Activated naive CD4-positive, alpha-beta T cell (primary cell): Measurements from ENCODE around the gene KIF24.
"Not testable (repeated sequence)": the region's sequence is repeated elsewhere in the genome, so short reads cannot be mapped to it uniquely, and the experiment has no call there.

ENCODE experiments used
- DNase-seq, 4 experiments: peaks; one replicate each; lab custom pipeline; 2025; lab: John Stamatoyannopoulos, UW

Gene KIF24

DNA sequence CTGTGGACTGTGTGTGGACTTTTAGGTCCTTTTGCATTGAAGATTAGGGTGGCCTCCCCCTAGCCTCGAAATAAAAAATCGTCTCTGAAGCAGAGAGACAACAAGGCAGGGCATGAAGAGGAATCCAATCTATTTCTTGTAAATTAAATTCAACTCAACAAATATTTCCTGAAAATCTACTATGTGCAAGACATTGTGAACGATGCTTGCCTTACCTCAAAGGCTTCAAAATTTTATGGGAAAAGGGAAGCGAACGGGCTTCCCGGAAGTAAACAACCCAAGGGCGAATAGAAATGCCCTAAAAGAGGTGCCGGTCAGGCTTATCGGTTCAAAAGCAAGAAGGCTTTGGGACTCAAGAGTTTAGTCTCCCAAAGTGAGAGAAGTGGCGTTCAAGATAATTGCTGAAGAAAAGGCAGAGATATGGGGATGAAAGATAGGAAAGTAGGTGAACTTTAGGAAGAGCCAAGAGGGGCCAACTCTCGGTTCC, 525 bp downstream of the KIF24 start:
- no peak for DNase-seq

DNA sequence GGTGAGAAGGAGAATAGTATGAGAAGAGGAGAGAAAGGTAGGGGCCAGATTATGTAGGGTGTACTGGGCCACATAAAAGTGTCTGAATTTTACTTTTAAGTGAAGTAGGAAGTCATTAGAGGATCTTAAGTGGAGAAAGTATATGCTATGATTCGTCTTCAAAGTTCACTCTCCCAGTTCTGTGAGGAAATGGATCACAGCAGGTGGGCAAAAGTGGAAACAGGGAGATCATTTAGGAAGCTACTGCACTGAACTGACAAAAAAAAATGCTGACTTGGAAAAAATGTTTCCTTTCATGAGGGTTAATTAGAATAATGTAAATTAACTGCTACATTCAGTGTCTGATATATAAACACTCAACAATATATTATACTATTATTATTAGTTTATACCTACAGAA, 2.4 kb downstream of the KIF24 start:
- DNase-seq, result no peak

DNA sequence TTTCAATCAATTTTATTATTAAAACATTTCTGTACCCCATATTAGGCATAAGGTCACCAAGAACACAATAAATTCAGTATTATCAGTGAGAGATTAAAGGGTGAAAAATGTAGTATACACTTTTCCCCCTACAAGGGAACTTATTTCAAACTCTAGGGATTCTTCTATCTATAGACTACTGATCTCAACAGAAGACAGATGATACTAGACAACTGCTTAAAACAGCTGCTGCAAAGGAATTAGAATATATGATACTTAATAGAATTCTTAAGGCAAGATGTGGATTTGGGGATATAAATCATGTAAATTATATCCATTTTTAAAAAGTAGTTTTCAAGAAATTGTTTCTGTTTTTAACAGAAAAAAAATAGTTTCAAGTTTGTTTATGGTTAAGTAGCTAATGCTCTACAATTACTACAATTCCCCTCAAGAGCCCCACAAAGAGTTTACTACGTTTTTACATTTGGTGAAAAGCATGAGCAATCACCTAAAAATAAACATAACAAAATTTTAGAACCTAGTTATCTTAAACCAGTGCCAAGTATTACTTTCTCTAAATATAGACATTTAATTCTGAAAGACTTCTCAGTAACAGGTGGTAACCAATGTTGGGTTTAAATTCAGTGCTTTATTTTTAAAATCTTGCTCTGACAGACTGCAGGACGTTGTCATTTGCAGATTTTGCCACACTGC, 6.0 kb downstream of the KIF24 start:
- no peak for DNase-seq

DNA sequence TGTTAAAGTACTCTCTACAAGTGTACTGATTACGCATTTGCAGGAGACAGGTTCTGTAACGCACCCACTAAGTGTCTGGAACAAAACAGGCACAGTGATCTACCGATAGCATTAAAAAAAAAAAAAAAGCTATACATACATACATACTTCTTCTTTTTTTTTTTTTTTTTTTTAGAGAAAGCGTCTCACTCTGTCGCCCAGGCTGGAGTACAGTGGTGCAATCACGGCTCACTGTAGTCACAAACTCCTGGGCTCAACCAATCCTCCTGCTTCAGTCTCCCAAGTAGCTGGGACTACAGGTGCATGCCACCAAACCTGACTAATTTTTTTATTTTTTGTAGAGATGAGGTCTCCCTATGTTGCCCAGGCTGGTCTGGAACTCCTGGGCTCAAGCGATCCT, 7.6 kb downstream of the KIF24 start:
- DNase-seq, result no peak

DNA sequence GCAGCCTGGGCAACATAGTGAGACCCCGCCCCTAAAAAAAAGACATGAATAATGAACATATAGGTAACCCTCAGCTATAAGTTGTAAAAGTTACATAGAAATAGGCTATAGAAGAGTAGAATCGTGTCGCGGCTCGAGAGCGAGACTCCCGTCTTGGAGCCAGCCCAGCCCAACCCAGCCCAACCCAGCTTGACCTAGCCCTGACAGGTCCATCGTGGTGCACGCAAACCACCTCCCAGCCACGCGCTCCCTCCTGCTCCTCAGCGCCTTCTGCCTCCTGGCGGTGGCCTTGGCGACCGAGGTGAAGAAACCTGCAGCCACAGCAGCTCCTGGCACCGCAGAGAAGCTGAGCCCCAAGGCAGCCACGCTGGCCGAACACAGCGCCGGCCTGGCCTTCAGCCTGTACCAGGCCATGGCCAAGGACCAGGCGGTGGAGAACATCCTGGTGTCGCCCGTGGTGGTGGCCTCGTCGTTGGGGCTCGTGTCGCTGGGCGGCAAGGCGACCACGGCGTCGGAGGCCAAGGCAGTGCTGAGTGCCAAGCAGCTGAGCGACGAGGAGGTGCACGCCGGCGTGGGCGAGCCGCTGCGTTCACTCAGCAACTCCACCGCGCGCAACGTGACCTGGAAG, 10.8 kb downstream of the KIF24 start:
- no peak for DNase-seq

DNA sequence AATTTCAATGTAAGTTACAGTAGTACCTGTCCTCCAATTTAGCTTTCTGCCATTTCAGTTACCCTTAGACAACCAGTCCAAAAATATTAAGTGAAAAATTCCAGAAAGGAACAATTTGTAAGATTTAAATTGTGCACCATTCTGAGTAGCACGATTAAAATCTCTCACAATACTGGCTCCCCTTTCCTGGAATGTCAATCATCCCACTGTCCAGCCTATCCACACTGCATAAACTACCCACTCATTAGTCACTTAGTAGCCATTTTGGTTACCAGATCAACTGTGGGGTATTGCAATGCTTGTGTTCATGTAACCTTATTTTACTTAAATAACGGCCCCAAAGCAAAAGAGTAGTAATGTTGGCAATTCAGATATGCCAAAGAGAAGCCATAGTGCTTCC, 11.6 kb downstream of the KIF24 start:
- DNase-seq, result no peak

DNA sequence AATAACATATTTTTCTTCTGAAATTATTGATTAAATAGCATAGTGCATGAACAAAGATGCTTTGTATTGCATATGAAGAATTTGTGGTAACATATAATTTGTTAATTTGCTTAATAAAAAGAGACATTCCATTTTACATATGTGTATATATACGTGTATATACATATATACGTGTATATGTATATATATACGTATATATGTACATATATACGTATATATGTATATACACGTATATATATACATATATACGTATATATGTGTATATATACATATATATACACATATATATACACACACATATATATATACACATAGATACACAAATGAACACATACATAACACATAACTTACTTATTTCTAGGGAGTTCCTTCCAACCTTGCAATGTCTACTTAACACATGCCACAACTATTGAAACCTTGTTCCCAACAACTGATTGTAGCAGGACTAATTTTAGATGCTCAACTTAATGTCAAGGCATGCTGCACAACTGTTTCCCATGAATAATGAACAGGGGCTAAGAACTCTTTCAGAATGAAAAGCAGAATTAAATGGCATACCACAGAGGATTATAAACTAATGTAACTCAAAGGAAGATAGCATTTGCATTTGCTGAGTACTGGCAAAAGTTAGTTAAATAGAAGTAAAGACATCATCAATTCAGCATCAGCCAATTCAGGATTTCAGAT, 17.4 kb downstream of the KIF24 start:
- no peak for DNase-seq

DNA sequence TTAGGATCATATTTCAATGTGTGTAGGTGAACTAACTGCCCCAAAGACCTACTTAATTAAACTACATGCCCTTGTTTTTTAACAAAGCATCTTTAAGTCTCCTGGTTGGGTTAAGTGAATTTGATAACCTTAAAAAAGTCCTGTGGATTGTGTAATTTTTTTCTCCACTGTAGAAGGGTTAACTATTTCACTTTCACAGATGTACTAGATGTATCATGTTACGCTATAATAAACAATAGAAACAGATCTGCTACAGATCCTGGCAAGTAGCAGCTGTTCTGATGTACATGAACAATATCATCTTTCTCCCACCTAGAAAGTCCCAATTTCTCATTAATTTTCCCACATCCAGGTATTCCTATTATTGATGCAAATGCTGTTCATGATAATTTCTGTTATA, 18.9 kb downstream of the KIF24 start:
- no peak for DNase-seq

DNA sequence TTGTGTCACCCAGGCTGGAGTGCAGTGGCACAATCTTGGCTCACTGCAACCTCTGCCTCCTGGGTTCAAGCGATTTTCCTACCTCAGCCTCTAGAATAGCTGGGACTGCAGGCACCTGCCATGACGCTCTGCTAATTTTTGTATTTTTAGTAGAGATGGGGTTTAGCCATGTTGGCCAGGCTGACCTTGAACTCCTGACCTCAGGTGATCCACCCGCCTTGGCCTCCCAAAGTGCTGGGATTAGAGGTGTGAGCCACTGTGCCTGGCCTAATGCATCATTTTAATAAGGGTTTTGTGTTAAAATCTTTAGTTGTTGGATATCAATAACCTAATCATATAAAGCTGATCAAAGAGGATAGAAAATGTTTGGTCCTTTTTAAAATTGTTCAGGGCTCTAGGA, 20.8 kb downstream of the KIF24 start:
- DNase-seq, result not testable (repeated sequence)

DNA sequence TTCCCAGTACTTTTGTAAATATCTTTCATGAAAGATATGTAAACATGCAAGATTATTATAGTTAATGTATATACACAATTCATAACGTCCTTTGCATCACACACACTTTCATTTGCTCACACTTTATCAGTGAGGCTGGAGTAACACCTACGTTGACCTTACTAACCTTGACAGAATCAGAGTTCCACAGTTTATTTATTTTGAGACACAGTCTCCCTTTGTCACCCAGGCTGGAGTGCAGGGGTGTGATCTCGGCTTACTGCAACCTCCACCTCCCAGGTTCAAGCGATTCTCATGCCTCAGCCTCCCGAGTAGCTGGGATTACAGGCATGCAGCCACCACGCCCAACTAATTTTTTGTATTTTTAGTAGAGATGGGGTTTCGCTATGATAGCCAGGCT, 28.0 kb downstream of the KIF24 start:
- DNase-seq, result not testable (repeated sequence)

DNA sequence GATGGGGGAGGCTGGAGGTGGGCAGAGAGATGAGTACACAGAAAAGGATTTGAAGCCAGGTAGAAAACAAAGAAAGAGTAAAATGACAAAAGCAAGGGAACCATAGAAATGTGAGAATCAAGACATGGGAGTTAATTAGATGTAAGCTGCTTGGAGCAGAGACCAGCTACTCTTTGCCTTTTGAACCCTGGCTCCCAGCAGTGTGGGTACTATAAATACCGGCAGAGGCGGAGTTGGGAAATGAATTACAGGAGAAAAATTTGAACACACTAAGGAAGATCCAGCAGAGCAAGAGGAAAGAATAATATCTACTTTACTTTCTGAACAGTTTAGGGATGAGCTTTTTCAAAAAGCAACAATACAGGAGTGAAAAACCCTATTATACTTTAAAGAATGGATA, 36.5 kb downstream of the KIF24 start:
- no peak for DNase-seq

DNA sequence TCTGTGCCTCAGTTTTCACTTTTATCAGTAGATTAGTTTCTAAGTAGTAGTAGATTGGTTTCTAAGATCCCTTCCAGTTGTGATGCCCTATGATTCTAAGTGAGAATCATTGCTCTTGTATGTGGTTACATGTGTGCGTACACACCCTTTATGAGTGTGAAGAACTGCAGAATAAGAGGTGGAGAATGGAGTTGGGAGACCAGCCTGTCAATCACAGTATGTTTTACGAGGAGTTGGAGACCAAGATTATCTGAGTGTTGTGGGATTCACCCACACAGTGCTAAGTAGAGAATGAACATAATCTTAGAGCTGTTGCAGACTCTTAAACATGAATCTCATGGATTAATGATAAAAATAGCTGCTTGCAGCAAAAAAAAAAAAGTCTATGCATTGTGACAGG, 37.6 kb downstream of the KIF24 start:
- DNase-seq, result no peak

DNA sequence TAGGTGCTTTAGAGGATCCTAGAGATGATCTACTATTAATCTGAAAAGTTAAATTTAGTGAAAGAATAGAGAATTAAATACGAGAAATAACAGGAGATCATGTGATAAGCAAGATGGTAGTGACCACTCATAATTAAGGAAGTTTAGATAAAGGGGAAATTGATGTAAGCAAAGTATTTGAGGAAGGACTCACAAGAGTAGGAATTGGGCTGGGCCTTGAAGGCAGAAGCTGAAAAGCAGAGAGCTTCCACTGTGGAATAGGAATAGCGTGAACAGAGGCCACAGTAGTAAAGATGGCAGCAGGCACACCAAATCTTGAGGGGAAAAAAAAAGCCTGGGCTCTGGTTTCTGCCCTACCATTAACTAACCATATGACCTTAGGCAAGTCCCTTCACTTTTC, 38.0 kb downstream of the KIF24 start:
- DNase-seq, result no peak

DNA sequence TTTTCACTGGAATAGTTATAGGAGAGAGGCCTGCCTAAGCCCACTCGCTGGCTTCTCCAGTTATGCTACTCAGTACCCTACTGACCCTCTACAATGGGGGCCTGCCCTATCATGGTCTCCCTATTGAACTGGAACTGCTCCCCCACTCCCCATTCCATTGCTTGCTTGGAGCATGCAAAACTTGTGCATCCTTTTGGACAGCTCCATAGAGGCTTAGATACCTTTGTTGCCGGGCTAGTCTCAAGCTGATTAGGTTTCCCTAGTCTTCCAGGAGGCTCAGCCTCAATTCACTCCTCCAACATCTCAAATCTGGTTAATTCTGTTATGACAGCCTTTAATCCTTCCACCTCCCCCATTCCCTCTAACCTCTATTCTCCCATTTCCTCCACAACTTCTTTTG, 39.9 kb downstream of the KIF24 start:
- no peak for DNase-seq

DNA sequence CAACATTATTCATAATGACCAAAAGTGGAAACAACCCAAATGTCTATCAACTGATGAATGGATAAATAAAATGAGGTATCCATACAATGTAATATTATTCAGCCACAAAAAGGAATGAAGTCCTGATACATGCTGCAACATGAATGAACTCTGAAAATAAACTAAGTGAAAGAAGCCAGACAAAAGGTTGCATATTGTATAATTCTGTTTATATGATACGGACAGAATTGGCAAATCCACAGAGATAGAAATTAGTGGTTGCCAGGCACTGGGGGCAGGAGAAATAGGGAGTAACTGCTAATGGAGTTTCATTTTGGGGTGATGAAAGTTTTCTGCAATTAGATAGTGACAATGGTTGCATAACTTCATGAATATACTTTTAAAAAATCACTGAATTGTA, 47.0 kb downstream of the KIF24 start:
- DNase-seq, result no peak

DNA sequence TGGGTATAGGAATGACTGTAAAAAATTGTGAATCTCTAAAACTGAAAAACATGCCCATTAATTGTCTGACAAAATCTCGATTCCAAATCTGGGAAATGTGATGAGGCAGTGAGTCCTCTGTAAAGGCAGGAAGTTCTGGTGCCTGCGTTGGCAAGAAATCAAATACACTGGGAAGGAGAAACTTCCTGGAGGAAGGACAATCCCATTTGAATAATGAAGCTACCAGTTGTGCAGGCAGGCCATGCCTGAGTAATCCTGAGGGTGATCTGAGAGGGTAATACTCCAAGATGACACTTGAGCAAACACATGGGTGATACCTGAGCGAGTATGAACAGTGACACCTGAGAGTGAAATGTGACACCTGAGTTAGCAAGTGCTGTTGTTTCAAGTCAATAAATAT, 49.7 kb downstream of the KIF24 start:
- no peak for DNase-seq
